Cerebellar cortex (tissue), 1 donor: ENCODE results near the gene PET100.

Experiments
- DNase-seq: peaks from one replicate; pipeline ENCODE4 v3.0.0-alpha.2; 2015; ENCODE audit warnings: low spot score

PET100 gene

DNA sequence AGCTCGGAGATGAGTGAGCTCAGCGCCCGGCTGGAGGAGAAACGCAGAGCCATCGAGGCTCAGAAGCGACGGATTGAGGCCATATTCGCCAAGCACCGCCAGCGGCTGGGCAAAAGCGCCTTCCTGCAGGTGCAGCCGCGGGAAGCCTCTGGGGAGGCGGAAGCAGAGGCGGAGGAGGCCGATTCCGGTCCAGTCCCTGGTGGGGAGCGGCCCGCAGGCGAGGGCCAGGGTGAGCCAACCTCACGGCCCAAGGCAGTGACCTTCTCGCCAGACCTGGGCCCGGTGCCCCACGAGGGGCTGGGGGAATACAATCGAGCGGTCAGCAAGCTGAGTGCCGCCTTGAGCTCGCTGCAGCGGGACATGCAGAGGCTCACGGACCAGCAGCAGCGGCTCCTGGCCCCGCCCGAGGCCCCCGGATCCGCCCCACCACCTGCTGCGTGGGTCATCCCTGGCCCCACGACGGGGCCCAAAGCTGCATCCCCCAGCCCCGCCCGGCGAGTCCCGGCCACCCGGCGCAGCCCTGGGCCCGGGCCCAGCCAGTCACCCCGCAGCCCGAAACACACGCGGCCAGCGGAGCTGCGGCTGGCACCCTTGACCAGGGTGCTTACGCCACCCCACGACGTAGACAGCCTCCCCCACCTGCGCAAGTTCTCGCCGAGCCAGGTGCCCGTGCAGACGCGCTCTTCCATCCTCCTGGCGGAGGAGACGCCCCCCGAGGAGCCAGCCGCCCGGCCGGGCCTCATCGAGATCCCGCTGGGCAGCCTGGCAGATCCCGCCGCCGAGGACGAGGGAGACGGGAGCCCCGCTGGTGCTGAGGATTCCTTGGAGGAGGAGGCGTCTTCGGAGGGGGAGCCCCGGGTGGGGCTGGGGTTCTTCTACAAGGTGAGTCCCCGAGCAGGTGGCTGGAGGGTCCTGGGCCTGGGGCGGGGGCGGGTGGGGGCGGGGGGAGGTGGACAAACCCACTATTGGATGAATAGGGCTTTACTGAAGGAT lies 17.0 kb upstream of the PET100 start:
- DNase-seq, result no peak

DNA sequence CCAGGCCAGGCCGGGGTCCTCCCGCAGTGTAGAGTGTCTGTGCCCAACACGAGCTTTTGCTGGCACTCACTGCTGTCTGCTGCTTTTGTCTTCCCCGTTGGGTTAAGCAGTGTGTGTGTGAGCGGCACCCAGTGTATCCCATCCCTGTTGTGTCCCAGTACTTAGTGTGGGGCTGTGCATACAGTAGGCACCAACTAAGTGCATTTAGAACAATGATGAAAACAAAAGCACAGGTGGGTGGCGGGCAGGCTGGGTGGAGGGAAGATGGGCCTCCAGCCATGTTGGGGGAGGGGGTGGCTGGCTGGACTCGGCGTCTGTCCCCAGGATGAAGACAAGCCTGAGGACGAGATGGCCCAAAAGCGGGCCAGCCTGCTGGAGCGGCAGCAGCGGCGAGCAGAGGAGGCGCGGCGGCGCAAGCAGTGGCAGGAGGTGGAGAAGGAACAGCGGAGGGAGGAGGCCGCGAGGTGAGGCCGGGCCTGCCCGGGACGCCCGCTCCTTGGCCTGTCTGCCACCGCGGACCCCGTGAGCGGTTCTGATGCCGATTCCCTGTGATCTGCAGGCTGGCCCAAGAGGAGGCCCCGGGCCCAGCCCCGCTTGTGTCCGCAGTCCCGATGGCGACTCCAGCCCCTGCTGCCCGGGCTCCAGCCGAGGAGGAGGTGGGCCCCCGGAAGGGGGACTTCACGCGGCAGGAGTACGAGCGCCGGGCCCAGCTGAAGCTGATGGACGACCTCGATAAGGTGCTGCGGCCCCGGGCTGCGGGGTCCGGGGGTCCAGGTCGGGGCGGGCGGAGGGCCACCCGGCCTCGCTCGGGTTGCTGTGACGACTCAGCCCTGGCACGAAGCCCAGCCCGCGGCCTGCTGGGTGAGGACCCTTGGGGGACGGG lies 14.5 kb upstream of the PET100 start:
- no peak for DNase-seq

DNA sequence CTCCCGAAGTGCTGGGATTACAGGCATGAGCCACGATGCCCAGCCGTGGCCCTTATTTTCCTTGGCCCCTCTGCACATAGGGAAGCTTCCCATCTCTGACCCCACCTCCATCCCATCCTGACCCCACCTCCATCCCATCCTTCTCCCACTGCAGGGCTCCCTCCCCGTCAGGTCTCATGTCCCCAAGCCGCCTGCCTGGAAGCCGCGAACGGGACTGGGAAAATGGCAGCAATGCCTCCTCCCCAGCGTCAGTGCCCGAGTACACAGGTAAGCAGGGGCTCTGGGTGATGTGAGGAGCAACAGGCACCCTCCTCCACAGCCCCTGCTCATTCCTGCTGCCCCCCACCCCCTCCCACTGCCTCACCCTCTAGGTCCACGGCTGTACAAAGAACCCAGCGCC lies 12.4 kb upstream of the PET100 start:
- DNase-seq, result no peak

GRCh38 chr19:7617735-7618134 lies 11.9 kb upstream of the PET100 start:
- no peak for DNase-seq

DNA sequence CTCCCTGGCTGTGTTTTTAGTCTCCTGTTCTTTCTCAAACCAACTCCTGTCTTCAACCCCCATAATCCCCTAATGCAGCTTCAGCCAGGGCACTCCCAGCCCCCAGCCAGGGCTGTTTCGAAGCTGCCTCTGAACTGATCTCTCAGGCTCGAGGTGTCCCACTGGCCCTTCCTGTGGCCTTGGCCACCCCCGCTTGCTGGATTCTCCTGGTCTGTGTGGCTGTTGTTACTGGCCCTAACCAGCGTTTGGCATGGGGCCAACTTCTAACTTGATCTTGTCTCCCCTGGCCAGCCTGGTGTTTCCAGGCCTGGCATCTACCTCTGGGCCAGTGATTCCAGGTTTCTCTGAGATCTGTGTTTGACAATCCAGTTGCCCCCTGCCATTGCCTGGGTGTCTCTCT lies 11.2 kb upstream of the PET100 start:
- DNase-seq, result peak; percentile 6

- no peak for DNase-seq
Measured at GRCh38 chr19:7618771-7619510, 10.7 kb upstream of the PET100 start.

- DNase-seq, result no peak
Measured at GRCh38 chr19:7619671-7620441, 9.7 kb upstream of the PET100 start.

DNA sequence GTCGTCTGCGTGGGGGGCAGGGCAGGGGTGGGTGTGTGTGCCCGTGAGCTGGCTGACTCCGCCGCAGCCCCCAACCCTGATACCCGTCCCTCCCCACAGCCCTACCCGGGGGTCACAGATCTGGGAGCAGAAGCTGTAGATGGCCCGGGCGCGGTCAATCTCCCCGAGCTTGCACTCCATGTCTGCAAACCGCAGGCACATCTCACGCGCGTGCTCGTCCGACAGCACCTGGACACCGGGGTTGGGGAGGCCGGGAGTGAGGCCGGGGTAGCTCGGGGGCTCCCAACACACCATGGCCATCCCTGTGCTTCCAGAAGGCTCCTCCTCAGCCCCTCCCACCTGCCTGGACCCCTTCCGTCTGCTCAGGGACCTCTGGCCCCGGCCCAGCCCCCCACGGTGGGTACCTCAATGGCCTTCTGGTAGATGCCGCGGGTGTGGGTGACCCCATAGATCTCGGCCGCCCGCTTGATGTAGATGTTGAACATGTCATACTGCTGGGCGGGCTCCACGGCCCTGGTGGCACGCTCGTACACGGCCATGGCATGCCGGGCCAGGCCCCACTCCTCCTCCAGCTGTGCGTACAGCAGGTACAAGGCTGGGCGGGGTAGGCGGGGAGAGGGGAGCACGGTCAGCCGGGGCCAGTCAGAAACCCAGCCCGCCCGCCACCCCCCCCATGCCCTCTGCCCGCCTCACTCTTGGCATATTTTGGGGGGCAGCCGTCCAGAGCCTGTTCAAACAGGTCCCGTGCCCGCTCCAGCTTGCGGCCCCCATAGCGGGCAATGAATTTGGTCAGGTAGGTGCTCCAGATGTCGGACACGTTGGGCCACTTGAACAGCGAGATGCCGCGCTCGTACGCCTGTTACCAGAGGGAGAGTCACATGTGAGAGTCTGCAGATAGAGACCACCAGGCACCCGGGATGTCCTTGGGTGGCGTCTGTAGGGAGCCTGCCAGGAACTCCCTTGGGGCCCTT lies 8.9 kb upstream of the PET100 start:
- no peak for DNase-seq

GRCh38 chr19:7622933-7623685 lies 6.5 kb upstream of the PET100 start:
- no peak for DNase-seq

- DNase-seq, result no peak
Measured at GRCh38 chr19:7623725-7624603, 5.6 kb upstream of the PET100 start.

DNA sequence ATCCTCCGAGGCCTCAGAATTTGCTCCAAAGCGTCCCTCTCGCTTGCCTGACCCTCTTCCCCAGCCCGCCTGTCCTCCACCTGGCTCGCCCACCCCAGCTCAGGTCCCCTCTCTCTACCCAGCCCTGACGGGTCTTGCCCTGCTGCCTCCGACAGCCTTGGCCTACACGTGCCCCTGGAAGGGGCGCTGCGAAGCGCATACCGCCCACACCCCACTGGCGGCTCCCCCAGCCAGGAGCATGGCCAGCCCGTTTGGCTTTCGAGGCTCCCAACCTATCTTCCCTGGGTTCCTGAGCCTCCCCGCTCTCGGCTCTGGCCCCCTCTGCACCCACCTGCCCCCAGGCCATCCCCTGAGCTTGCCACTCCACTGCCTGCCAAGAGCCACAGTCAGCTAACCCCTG lies 4.8 kb upstream of the PET100 start:
- no peak for DNase-seq

- DNase-seq, result no peak
Measured at GRCh38 chr19:7625763-7626372, 3.7 kb upstream of the PET100 start.

- DNase-seq, result no peak
Measured at GRCh38 chr19:7627166-7627565, 2.4 kb upstream of the PET100 start.

- DNase-seq, result no peak
Measured at GRCh38 chr19:7628589-7629311, 843 bp upstream of the PET100 start.

DNA sequence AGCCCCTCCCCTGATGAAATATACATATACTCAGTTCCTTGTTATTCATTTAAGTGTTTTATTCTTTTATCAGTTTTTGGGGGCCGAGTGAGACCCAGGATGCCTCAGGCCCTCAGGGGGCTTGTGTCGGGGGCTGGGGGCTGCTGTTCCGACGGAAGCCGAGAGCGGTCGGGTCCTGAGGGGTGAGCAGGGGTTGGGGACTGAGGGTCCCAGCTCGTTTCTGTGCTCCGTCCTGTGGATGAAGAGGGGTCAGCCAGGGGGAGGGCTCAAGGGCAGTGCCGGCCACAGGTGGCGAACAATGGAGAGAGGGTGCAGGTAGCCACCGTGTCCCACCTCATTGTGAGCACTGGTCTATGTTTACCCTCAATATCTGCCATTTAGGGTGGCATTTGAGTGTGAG lies 2.0 kb downstream of the PET100 start:
- DNase-seq, result no peak

- no peak for DNase-seq
Measured at GRCh38 chr19:7632340-7633203, 3.0 kb downstream of the PET100 start.
